GM12874 (cell line): ENCODE data around the gene ENOX2.

Source experiments
- CTCF ChIP-seq: IDR thresholded peaks from 2 replicates; pipeline ENCODE4 v1.5.1; 2011; ENCODE audit warnings: low read depth, mild to moderate bottlenecking, control low read depth, low read length, moderate library complexity; ENCODE audit not compliant: insufficient read depth

The ENOX2 gene

GRCh38 chrX:130803537-130803936, 99.5 kb downstream of the ENOX2 start:
- TF ChIP-seq CTCF: no peak

- no peak for TF ChIP-seq CTCF
Observed at GRCh38 chrX:130801901-130802300, 101.1 kb downstream of the ENOX2 start.

- no peak for TF ChIP-seq CTCF
Observed at GRCh38 chrX:130799393-130799792, 103.6 kb downstream of the ENOX2 start.

- no peak for TF ChIP-seq CTCF
Observed at GRCh38 chrX:130793975-130794374, 109.0 kb downstream of the ENOX2 start.

GRCh38 chrX:130789793-130790192, 113.2 kb downstream of the ENOX2 start:
- TF ChIP-seq CTCF: no peak

GRCh38 chrX:130788786-130789581, 114.0 kb downstream of the ENOX2 start:
- TF ChIP-seq CTCF: no peak

GRCh38 chrX:130786030-130786429, 117.0 kb downstream of the ENOX2 start:
- TF ChIP-seq CTCF: no peak
